CD4-positive, CD25-positive, alpha-beta regulatory T cell (primary cell): ENCODE data around the gene OSBPL8. TPM values are rescaled to one million over a fixed set of nuclear protein-coding genes. Genes with fewer than 3 reads are reported as not detected.
"Not testable (repeated sequence)": the region's sequence is repeated elsewhere in the genome, so short reads cannot be mapped to it uniquely, and the experiment has no call there.

ENCODE experiments used
- ATAC-seq, 2 donors: fragments of 150-1000 bp; cut with Tn5 transposase; one replicate each; pipeline ENCODE4 v1.10.0; 2021; ENCODE audit warnings: low read depth in 2 of 2, moderate number of reproducible peaks in 2 of 2, moderate library complexity in 1 of 2
- DNase-seq, 3 donors: peaks; one replicate each; pipeline versions ENCODE4 v3.0.0 to v3.0.0-alpha.2; 2012 to 2022; ENCODE audit warnings: mixed read lengths in 1 of 3
- H3K27ac ChIP-seq: one replicate; pipeline ENCODE4 v1.7.0; 2013; ENCODE audit warnings: mild to moderate bottlenecking, low read length; ENCODE audit not compliant: insufficient read depth, poor library complexity, severe bottlenecking
- H3K27me3 ChIP-seq: one replicate; pipeline ENCODE4 v1.7.0; 2013; ENCODE audit warnings: low read length; ENCODE audit not compliant: control insufficient read depth, insufficient read depth
- H3K36me3 ChIP-seq: one replicate; pipeline ENCODE4 v1.7.0; 2013; ENCODE audit warnings: mild to moderate bottlenecking, low read length, moderate library complexity; ENCODE audit not compliant: control insufficient read depth, insufficient read depth
- H3K4me1 ChIP-seq: 2 replicates; pipeline ENCODE4 v1.7.0; 2013; ENCODE audit warnings: mild to moderate bottlenecking, low read length; ENCODE audit not compliant: insufficient read depth, control insufficient read depth, poor library complexity, severe bottlenecking
- H3K4me3 ChIP-seq: one replicate; pipeline ENCODE4 v1.7.0; 2013; ENCODE audit warnings: low read depth, mild to moderate bottlenecking, low read length, moderate library complexity
- H3K9me3 ChIP-seq, 2 experiments: 1 replicate in 1 of 2; 2 replicates in 1 of 2; pipeline ENCODE4 v1.7.0; 2013; ENCODE audit warnings: low read length in 2 of 2, mild to moderate bottlenecking in 1 of 2, moderate library complexity in 1 of 2; ENCODE audit not compliant: control insufficient read depth in 2 of 2
- H3K27ac Mint-ChIP-seq, 3 donors: one replicate each; pipeline ENCODE4 v1.8.0; 2020 to 2022; ENCODE audit warnings: mild to moderate bottlenecking in 3 of 3, mixed read lengths in 3 of 3, moderate library complexity in 2 of 3
- H3K27me3 Mint-ChIP-seq: one replicate; pipeline ENCODE4 v1.8.0; 2022; ENCODE audit warnings: mild to moderate bottlenecking, mixed read lengths
- H3K36me3 Mint-ChIP-seq: one replicate; pipeline ENCODE4 v1.8.0; 2020; ENCODE audit warnings: mixed read lengths
- H3K4me1 Mint-ChIP-seq, 4 donors: one replicate each; pipeline ENCODE4 v1.8.0; 2020 to 2022; ENCODE audit warnings: mixed read lengths in 4 of 4, mild to moderate bottlenecking in 1 of 4
- H3K4me3 Mint-ChIP-seq, 4 donors: one replicate each; pipeline ENCODE4 v1.8.0; 2020 to 2022; ENCODE audit warnings: mild to moderate bottlenecking in 4 of 4, mixed read lengths in 4 of 4, moderate library complexity in 3 of 4
- H3K9me3 Mint-ChIP-seq, 7 donors: one replicate each; pipeline ENCODE4 v1.8.0; 2020 to 2022; ENCODE audit warnings: mixed read lengths in 7 of 7, mild to moderate bottlenecking in 3 of 7, moderate library complexity in 2 of 7
- polyA plus RNA-seq, 4 donors: library from polyadenylated mRNA; unstranded; fragments of 300-500 nt; fragmentation: Illumina TruSeq; gene quantifications; one replicate each; pipeline ENCODE4 v1.2.3, GENCODE V29; 2021
- total RNA-seq: library from RNA; stranded (reverse); gene quantifications from one replicate; pipeline ENCODE4 v1.2.3, GENCODE V29; 2022

Gene OSBPL8
- total and polyA plus RNA-seq, 5 donors from 2014 or later: 129 to 195 (median 172) TPM

DNA sequence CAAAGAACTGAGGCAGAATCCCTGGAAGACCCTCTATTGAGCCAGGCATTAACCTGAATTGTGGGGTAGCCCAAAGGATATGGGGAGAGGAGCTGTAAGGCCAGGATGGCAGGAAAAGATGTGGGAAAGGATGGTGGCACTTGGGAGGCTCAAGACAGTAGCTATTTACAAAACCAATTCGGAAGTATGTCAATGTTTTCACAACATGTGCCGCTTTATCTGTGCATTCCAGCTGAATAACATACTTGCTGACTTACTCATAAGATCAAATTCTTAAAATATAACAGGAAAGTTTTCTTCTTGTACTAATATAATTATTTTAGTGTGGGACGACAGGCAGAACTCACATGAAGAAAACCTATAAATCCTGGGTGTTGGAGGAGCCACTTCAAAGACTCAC, 222.0 kb downstream of the OSBPL8 start:
- no peaks in the 10 kb centered on the region for H3K4me1 ChIP-seq
- H3K27ac ChIP-seq: no peak overlapping the region
- H3K36me3 ChIP-seq: no peaks in the 10 kb centered on the region
- no peak for DNase-seq
- Mint-ChIP-seq H3K9me3 (no peaks in the 10 kb centered on the region), H3K27me3 (peaks cover 14% of the 10 kb centered on the region), H3K4me3 (no peak overlapping the region), H3K4me1 (peaks cover 0 to 5% (median 0%) of the 10 kb centered on the region in 4 donors), H3K27ac (no peak overlapping the region), H3K36me3 (peaks cover 5% of the 10 kb centered on the region)
- ATAC-seq: no peak
- H3K9me3 ChIP-seq: no peaks in the 10 kb centered on the region
- no peak overlapping the region for H3K4me3 ChIP-seq
- H3K27me3 ChIP-seq: no peaks in the 10 kb centered on the region

DNA sequence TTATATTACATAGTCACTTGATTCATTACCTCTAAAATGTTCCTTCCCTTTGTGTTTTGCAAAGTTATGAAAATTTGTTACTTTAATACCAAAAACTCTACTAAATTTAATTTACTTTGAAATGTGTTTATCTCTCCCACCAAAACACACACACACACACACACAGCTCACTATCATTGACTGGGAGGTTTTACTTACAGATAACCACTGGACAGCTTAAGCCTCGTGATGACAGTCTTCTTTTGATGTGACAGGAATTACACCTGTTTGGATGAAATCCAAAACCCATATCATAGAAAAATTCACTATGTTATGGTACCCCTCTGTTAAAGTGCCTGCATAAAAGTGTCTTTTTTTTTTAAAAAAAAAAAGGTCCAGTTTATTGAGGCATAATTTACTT, 227.0 kb downstream of the OSBPL8 start:
- peaks cover 15% of the 10 kb centered on the region for H3K27me3 Mint-ChIP-seq
- ATAC-seq (no peak), DNase-seq (no peak)
- H3K9me3 Mint-ChIP-seq: peaks cover 0 to 5% (median 0%) of the 10 kb centered on the region in 7 donors
- no peaks in the 10 kb centered on the region for H3K4me1 Mint-ChIP-seq
- no peak overlapping the region for H3K27ac Mint-ChIP-seq
- no peaks in the 10 kb centered on the region for H3K36me3 ChIP-seq
- no peak overlapping the region for H3K27ac ChIP-seq
- H3K9me3 ChIP-seq: no peaks in the 10 kb centered on the region
- H3K27me3 ChIP-seq: peaks cover 13% of the 10 kb centered on the region
- H3K36me3 Mint-ChIP-seq: no peaks in the 10 kb centered on the region
- no peak overlapping the region for H3K4me3 ChIP-seq
- H3K4me3 Mint-ChIP-seq: no peak overlapping the region
- no peaks in the 10 kb centered on the region for H3K4me1 ChIP-seq

DNA sequence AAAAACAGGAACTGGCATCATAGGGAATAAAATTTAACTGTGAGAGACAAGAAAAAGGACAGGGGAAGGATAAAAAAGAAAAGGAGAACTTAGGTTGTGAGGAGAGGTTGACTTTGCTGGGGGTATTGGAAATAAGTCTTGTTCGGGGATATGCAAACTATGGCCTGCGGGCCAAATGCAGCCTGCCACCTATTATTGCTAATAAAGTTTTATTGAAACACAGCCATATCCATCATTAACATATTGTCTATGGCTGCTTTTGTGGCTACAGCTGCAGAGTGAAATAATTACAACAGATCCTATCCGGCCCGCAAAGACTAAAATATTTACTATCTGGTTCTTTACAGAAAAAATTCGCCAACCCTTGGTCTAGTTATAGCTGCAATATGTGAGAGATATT, 230.0 kb downstream of the OSBPL8 start:
- H3K9me3 ChIP-seq: no peaks in the 10 kb centered on the region
- no peak overlapping the region for H3K27ac ChIP-seq
- H3K4me1 ChIP-seq: no peaks in the 10 kb centered on the region
- DNase-seq (no peak), ATAC-seq (no peak)
- no peak overlapping the region for H3K4me3 ChIP-seq
- no peak overlapping the region for H3K27ac Mint-ChIP-seq
- H3K27me3 Mint-ChIP-seq: peaks cover 15% of the 10 kb centered on the region
- peaks cover 13% of the 10 kb centered on the region for H3K27me3 ChIP-seq
- H3K4me1 Mint-ChIP-seq: no peaks in the 10 kb centered on the region
- no peak overlapping the region for H3K4me3 Mint-ChIP-seq
- peaks cover 0 to 5% (median 0%) of the 10 kb centered on the region in 7 donors for H3K9me3 Mint-ChIP-seq
- peaks cover 5% of the 10 kb centered on the region for H3K36me3 Mint-ChIP-seq
- H3K36me3 ChIP-seq: no peaks in the 10 kb centered on the region

DNA sequence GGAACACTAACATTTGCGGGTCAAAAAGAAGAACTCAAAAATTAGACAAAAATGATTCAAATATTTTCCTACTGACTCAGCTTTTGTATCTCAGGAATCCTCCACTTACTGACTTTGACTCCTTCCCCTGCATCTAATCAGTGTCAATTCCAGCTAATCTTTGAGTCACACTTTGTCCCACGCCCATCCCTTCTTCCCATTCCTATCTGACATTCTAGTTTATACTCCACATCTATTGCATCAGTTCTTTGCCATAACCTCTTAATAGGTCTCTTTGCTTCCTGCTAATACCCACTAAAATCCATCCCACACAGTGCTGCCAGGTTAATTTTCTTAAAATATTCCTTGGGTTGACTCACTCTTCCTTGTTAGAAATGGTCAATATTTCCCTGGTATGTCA, 230.4 kb downstream of the OSBPL8 start:
- H3K4me3 ChIP-seq: no peak overlapping the region
- DNase-seq (no peak), ATAC-seq (no peak)
- H3K27ac ChIP-seq: no peak overlapping the region
- H3K36me3 Mint-ChIP-seq: peaks cover 5% of the 10 kb centered on the region
- no peak overlapping the region for H3K4me3 Mint-ChIP-seq
- no peak overlapping the region for H3K27ac Mint-ChIP-seq
- H3K9me3 ChIP-seq: no peaks in the 10 kb centered on the region
- no peaks in the 10 kb centered on the region for H3K4me1 ChIP-seq
- H3K27me3 Mint-ChIP-seq: peaks cover 15% of the 10 kb centered on the region
- H3K36me3 ChIP-seq: no peaks in the 10 kb centered on the region
- peaks cover 0 to 5% (median 0%) of the 10 kb centered on the region in 7 donors for H3K9me3 Mint-ChIP-seq
- peaks cover 13% of the 10 kb centered on the region for H3K27me3 ChIP-seq
- H3K4me1 Mint-ChIP-seq: no peaks in the 10 kb centered on the region

DNA sequence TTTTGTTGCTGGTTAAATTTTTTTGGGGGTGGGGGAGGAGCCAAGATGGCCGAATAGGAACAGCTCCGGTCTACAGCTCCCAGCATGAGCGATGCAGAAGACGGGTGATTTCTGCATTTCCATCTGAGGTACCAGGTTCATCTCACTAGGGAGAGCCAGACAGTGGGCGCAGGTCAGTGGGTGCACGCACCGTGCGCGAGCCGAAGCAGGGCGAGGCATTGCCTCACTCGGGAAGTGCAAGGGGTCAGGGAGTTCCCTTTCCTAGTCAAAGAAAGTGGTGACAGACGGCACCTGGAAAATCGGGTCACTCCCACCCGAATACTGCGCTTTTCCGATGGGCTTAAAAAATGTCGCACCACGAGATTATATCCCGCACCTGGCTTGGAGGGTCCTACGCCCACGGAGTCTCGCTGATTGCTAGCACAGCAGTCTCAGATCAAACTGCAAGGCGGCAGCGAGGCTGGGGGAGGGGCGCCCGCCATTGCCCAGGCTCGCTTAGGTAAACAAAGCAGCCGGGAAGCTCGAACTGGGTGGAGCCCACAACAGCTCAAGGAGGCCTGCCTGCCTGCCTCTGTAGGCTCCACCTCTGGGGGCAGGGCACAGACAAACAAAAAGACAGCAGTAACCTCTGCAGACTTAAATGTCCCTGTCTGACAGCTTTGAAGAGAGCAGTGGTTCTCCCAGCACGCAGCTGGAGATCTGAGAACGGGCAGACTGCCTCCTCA, 239.8 kb downstream of the OSBPL8 start:
- ATAC-seq, H3K4me1 Mint-ChIP-seq, H3K9me3 ChIP-seq, H3K36me3 Mint-ChIP-seq, H3K4me3 Mint-ChIP-seq, H3K36me3 ChIP-seq, H3K4me3 ChIP-seq, H3K27ac ChIP-seq, H3K9me3 Mint-ChIP-seq, H3K4me1 ChIP-seq, H3K27ac Mint-ChIP-seq, H3K27me3 ChIP-seq, DNase-seq: not testable (repeated sequence)
- H3K27me3 Mint-ChIP-seq: peaks cover 22% of the 10 kb centered on the region

DNA sequence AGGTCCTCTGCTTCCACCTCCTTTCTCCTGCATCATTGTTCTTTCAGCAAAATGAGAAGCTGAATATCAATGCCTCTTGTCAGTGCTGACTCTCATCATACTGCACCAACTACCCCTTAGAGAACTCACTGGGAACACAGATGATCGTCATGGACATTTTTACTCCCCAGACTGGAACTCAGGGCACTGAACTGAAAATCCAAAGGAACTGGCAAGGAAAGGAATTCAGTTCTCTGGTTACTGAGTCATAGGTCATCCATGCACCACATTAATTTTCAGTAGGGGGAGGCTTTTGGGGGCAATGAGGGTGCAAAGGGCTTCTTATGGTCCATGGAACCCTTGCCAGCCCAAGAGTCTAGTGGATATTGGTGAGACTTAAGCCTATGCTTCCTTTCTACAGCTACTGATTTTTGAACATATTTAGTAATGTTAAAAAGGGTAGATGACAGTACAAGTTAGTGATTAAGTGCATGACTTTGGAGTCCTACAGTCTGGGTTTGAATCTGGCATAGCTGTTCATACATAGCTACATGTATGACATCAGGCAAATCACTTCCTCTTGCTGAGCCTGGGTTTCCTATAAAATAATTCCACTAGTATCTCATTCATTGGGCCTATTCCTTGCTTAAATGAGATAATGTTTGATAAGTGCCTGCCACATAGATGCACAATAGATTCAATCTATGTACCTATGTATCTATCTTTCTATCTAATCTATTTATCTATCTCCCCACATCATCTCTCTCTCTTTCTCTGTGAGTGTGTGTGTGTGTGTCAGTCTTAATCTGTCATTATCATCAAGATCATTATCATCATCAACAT, 240.6 kb downstream of the OSBPL8 start:
- H3K36me3 ChIP-seq: no peaks in the 10 kb centered on the region
- H3K27me3 ChIP-seq: peaks cover 3% of the 10 kb centered on the region
- Mint-ChIP-seq H3K4me1 (no peaks in the 10 kb centered on the region), H3K27ac (no peak overlapping the region), H3K9me3 (peaks cover 0 to 2% (median 0%) of the 10 kb centered on the region in 7 donors), H3K36me3 (no peaks in the 10 kb centered on the region), H3K27me3 (peaks cover 22% of the 10 kb centered on the region), H3K4me3 (no peak overlapping the region)
- DNase-seq: no peak
- H3K27ac ChIP-seq: no peak overlapping the region
- H3K9me3 ChIP-seq: no peaks in the 10 kb centered on the region
- no peak for ATAC-seq
- H3K4me3 ChIP-seq: no peak overlapping the region
- no peaks in the 10 kb centered on the region for H3K4me1 ChIP-seq

DNA sequence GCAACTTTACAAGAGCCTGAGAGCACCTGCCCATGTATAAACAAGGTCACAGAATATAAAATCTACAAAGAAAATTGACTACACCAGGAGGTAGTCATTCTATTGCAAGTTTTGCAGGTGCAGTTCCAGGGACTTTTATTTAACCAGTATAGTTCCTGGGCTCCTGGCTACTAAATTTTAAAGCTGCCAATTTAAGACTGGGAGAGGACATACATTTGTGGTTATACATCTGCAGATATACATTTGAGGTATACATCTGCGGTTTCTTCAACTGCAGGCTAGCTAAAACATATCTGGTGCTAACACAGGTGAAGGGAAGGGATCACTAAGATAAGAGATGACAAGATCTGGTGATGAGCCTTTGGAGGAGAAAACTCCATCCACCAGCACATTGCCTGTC, 241.6 kb downstream of the OSBPL8 start:
- H3K27ac ChIP-seq: no peak overlapping the region
- Mint-ChIP-seq H3K9me3 (peaks cover 0 to 2% (median 0%) of the 10 kb centered on the region in 7 donors), H3K27me3 (peaks cover 22% of the 10 kb centered on the region), H3K27ac (no peak overlapping the region), H3K4me3 (no peak overlapping the region), H3K4me1 (no peaks in the 10 kb centered on the region), H3K36me3 (no peaks in the 10 kb centered on the region)
- H3K36me3 ChIP-seq: no peaks in the 10 kb centered on the region
- peaks cover 3% of the 10 kb centered on the region for H3K27me3 ChIP-seq
- H3K4me3 ChIP-seq: no peak overlapping the region
- DNase-seq: no peak
- H3K9me3 ChIP-seq: no peaks in the 10 kb centered on the region
- H3K4me1 ChIP-seq: no peaks in the 10 kb centered on the region
- ATAC-seq: no peak
